ENCODE results near the gene LPAR3. TPM values are rescaled to one million over a fixed set of nuclear protein-coding genes. Genes with fewer than 3 reads are reported as not detected.

LPAR3 gene
- total RNA-seq, 4 donors from 2014 or later = 1.5 TPM; not detected in 3

GRCh38 chr1:84936116-84936810 lies 43.3 kb upstream of the LPAR3 start:
- no peak for DNase-seq (ENCODE audit: low spot score in 2 of 2)
- WGBS, 2 donors = 1% methylated on average over 5 of the region's 5 CpGs
- TF ChIP-seq EP300 (IDR thresholded peaks at IDR 0.05) (no peak), POLR2A (IDR thresholded peaks at IDR 0.05) (no peak), CTCF (IDR thresholded peaks at IDR 0.05) (peak; percentile 79 to 93 (median 87))
- H3K4me3 ChIP-seq = no peak overlapping the region
- H3K27ac ChIP-seq = no peak overlapping the region
- no peaks in the 10 kb centered on the region for H3K4me1 ChIP-seq
- no peaks in the 10 kb centered on the region for H3K9me3 ChIP-seq
- no peaks in the 10 kb centered on the region for H3K27me3 ChIP-seq
- no peaks in the 10 kb centered on the region for H3K36me3 ChIP-seq

- Histone ChIP-seq H3K27ac (no peak overlapping the region), H3K9me3 (no peaks in the 10 kb centered on the region), H3K4me3 (no peak overlapping the region), H3K4me1 (no peaks in the 10 kb centered on the region), H3K36me3 (no peaks in the 10 kb centered on the region), H3K27me3 (no peaks in the 10 kb centered on the region)
- TF ChIP-seq POLR2A (IDR thresholded peaks at IDR 0.05) = no peak
- TF ChIP-seq EP300 (IDR thresholded peaks at IDR 0.05) = no peak
- no peak for TF ChIP-seq CTCF (IDR thresholded peaks at IDR 0.05)
- DNase-seq (ENCODE audit: low spot score in 2 of 2) = no peak
- 72 to 82% methylated on average over 7 of the region's 7 CpGs for WGBS, 2 donors
Measured at GRCh38 chr1:84933011-84933611, 40.1 kb upstream of the LPAR3 start.

GRCh38 chr1:84930831-84931230 lies 37.8 kb upstream of the LPAR3 start:
- DNase-seq (ENCODE audit: low spot score in 2 of 2) = no peak
- Histone ChIP-seq H3K27ac (no peak overlapping the region), H3K4me1 (no peaks in the 10 kb centered on the region), H3K4me3 (no peak overlapping the region), H3K36me3 (no peaks in the 10 kb centered on the region), H3K9me3 (no peaks in the 10 kb centered on the region), H3K27me3 (no peaks in the 10 kb centered on the region)
- WGBS, 2 donors = 81 to 90% methylated on average over 2 of the region's 2 CpGs
- TF ChIP-seq EP300 (IDR thresholded peaks at IDR 0.05) (no peak), POLR2A (IDR thresholded peaks at IDR 0.05) (no peak), CTCF (IDR thresholded peaks at IDR 0.05) (no peak)

- H3K4me3 ChIP-seq = no peak overlapping the region
- no peak overlapping the region for H3K27ac ChIP-seq
- no peaks in the 10 kb centered on the region for H3K36me3 ChIP-seq
- 86 to 87% methylated on average over 4 of the region's 4 CpGs for WGBS, 2 donors
- H3K4me1 ChIP-seq = no peaks in the 10 kb centered on the region
- no peak for DNase-seq (ENCODE audit: low spot score in 2 of 2)
- no peaks in the 10 kb centered on the region for H3K9me3 ChIP-seq
- no peaks in the 10 kb centered on the region for H3K27me3 ChIP-seq
- no peak for TF ChIP-seq POLR2A (IDR thresholded peaks at IDR 0.05)
- no peak for TF ChIP-seq CTCF (IDR thresholded peaks at IDR 0.05)
- TF ChIP-seq EP300 (IDR thresholded peaks at IDR 0.05) = no peak
Measured at GRCh38 chr1:84930329-84930728, 37.3 kb upstream of the LPAR3 start.

GRCh38 chr1:84929581-84929980 lies 36.6 kb upstream of the LPAR3 start:
- DNase-seq (ENCODE audit: low spot score in 2 of 2) = no peak
- H3K4me1 ChIP-seq = no peaks in the 10 kb centered on the region
- WGBS, 2 donors = 36 to 44% methylated on average over 1 of the region's 1 CpG

More at GRCh38 chr1:84929581-84929980, 36.6 kb upstream of the LPAR3 start:
- no peaks in the 10 kb centered on the region for H3K36me3 ChIP-seq
- no peaks in the 10 kb centered on the region for H3K9me3 ChIP-seq
- H3K27me3 ChIP-seq = no peaks in the 10 kb centered on the region
- H3K27ac ChIP-seq = no peak overlapping the region
- H3K4me3 ChIP-seq = no peak overlapping the region
- TF ChIP-seq POLR2A (IDR thresholded peaks at IDR 0.05) (no peak), CTCF (IDR thresholded peaks at IDR 0.05) (no peak), EP300 (IDR thresholded peaks at IDR 0.05) (no peak)

Measured in tibial nerve (tissue), 4 donors.